H9 (cell line): ENCODE data around the gene ARRDC1. TPM values are rescaled to one million over a fixed set of nuclear protein-coding genes. Genes with fewer than 3 reads are reported as not detected.
A peak's percentile ranks its signal among the peaks of the same experiment; 100 is the strongest.

Source experiments
- DNase-seq: peaks from one replicate; pipeline ENCODE4 v3.0.0-alpha.2; 2017
- H2AFZ ChIP-seq: one replicate; pipeline ENCODE4 v1.6.1; 2013; ENCODE audit warnings: mild to moderate bottlenecking, low read length, control low read depth, moderate library complexity
- H2AK5ac ChIP-seq: 2 replicates; pipeline ENCODE4 v1.6.1; 2013; ENCODE audit warnings: low read length, control low read depth, mixed read lengths; ENCODE audit not compliant: insufficient read length
- H2BK120ac ChIP-seq: one replicate; pipeline ENCODE4 v1.6.1; 2013; ENCODE audit warnings: low read depth, mild to moderate bottlenecking, low read length, control low read depth, inconsistent platforms; ENCODE audit not compliant: poor library complexity, severe bottlenecking
- H2BK12ac ChIP-seq: 2 replicates; pipeline ENCODE4 v1.6.1; 2013; ENCODE audit warnings: low read length, control low read depth, mixed read lengths, low read depth; ENCODE audit not compliant: insufficient read length
- H2BK15ac ChIP-seq: 2 replicates; pipeline ENCODE4 v1.6.1; 2013; ENCODE audit warnings: low read depth, low read length, control low read depth
- H2BK20ac ChIP-seq: one replicate; pipeline ENCODE4 v1.6.1; 2013; ENCODE audit warnings: low read depth, mild to moderate bottlenecking, low read length, control low read depth, inconsistent platforms; ENCODE audit not compliant: poor library complexity, severe bottlenecking
- H2BK5ac ChIP-seq: 2 replicates; pipeline ENCODE4 v1.6.1; 2013; ENCODE audit warnings: low read length, control low read depth, mixed read lengths; ENCODE audit not compliant: insufficient read length
- H3K14ac ChIP-seq: 2 replicates; pipeline ENCODE4 v1.6.1; 2013; ENCODE audit warnings: low read length, control low read depth; ENCODE audit not compliant: insufficient read depth
- H3K18ac ChIP-seq: 2 replicates; pipeline ENCODE4 v1.6.1; 2013; ENCODE audit warnings: low read depth, mild to moderate bottlenecking, mixed read lengths, low read length, control low read depth; ENCODE audit not compliant: insufficient read length
- H3K23ac ChIP-seq: 2 replicates; pipeline ENCODE4 v1.6.1; 2013; ENCODE audit warnings: low read length, control low read depth, mixed read lengths, low read depth; ENCODE audit not compliant: insufficient read length
- H3K23me2 ChIP-seq: 2 replicates; pipeline ENCODE4 v1.6.1; 2013; ENCODE audit warnings: low read depth, mild to moderate bottlenecking, mixed read lengths, low read length, control low read depth; ENCODE audit not compliant: insufficient read length, poor library complexity, severe bottlenecking
- H3K27ac ChIP-seq: 2 replicates; pipeline ENCODE4 v1.5.1; 2013; ENCODE audit warnings: low read length, control low read depth, mixed read lengths, low read depth; ENCODE audit not compliant: insufficient read length
- H3K27me3 ChIP-seq: 2 replicates; pipeline ENCODE4 v1.6.1; 2013; ENCODE audit warnings: low read length, control low read depth, inconsistent platforms; ENCODE audit not compliant: insufficient read depth
- H3K4ac ChIP-seq: 2 replicates; pipeline ENCODE4 v1.6.1; 2013; ENCODE audit warnings: low read depth, mild to moderate bottlenecking, control low read depth, inconsistent platforms, low read length, moderate library complexity
- H3K4me1 ChIP-seq: 2 replicates; pipeline ENCODE4 v1.6.1; 2013; ENCODE audit warnings: low read length, control low read depth, inconsistent platforms; ENCODE audit not compliant: insufficient read depth
- H3K4me2 ChIP-seq: 2 replicates; pipeline ENCODE4 v1.6.1; 2013; ENCODE audit warnings: low read length, control low read depth, mixed read lengths; ENCODE audit not compliant: insufficient read length, insufficient read depth
- H3K56ac ChIP-seq: 2 replicates; pipeline ENCODE4 v1.6.1; 2013; ENCODE audit warnings: low read depth, mild to moderate bottlenecking, mixed read lengths, low read length, control low read depth; ENCODE audit not compliant: insufficient read length
- H3K79me1 ChIP-seq: 2 replicates; pipeline ENCODE4 v1.6.1; 2013; ENCODE audit warnings: low read depth, mild to moderate bottlenecking, moderate library complexity, low read length, control low read depth, inconsistent platforms; ENCODE audit not compliant: insufficient read depth, poor library complexity, severe bottlenecking
- H3K79me2 ChIP-seq: 2 replicates; pipeline ENCODE4 v1.6.1; 2013; ENCODE audit warnings: low read length, control low read depth, inconsistent platforms; ENCODE audit not compliant: insufficient read depth
- H3K9ac ChIP-seq: 2 replicates; pipeline ENCODE4 v1.6.1; 2013; ENCODE audit warnings: low read length, control low read depth, mixed read lengths; ENCODE audit not compliant: insufficient read length; ENCODE audit errors: extremely low read depth
- H3K9me3 ChIP-seq: one replicate; pipeline ENCODE4 v1.6.1; 2013; ENCODE audit warnings: low read depth, low read length, inconsistent platforms; ENCODE audit not compliant: control insufficient read depth
- H3T11ph ChIP-seq: one replicate; pipeline ENCODE4 v1.6.1; 2013; ENCODE audit warnings: mild to moderate bottlenecking, low read length, control low read depth, inconsistent platforms
- H4K20me1 ChIP-seq: one replicate; pipeline ENCODE4 v1.6.1; 2013; ENCODE audit not compliant: control insufficient read depth, insufficient read length, insufficient read depth
- H4K5ac ChIP-seq: 2 replicates; pipeline ENCODE4 v1.6.1; 2013; ENCODE audit warnings: low read depth, mild to moderate bottlenecking, mixed read lengths, low read length, control low read depth; ENCODE audit not compliant: insufficient read length
- H4K8ac ChIP-seq: replicated peaks from 2 replicates; pipeline ENCODE4 v1.6.1; 2013; ENCODE audit warnings: low read length, control low read depth, mixed read lengths, low read depth; ENCODE audit not compliant: insufficient read length
- H4K91ac ChIP-seq: 2 replicates; pipeline ENCODE4 v1.6.1; 2013; ENCODE audit warnings: low read depth, mild to moderate bottlenecking, moderate library complexity, mixed read lengths, low read length, control low read depth; ENCODE audit not compliant: insufficient read length
- H3K27ac Mint-ChIP-seq, 3 experiments: 2 replicates in 2 of 3; 3 replicates in 1 of 3; pipeline ENCODE4 v1.8.0; 2020 to 2021; ENCODE audit warnings: mixed read lengths in 3 of 3, mild to moderate bottlenecking in 1 of 3, moderate library complexity in 1 of 3
- H3K27me3 Mint-ChIP-seq: 2 replicates; pipeline ENCODE4 v1.8.0; 2021; ENCODE audit warnings: low read depth, mild to moderate bottlenecking, moderate library complexity, mixed read lengths
- H3K36me3 Mint-ChIP-seq, 3 experiments: 2 replicates in 2 of 3; 3 replicates in 1 of 3; pipeline ENCODE4 v1.8.0; 2020 to 2021; ENCODE audit warnings: low read depth in 3 of 3, mixed read lengths in 3 of 3; ENCODE audit not compliant: insufficient read depth in 1 of 3
- H3K4me1 Mint-ChIP-seq, 2 experiments: 2 replicates each; pipeline ENCODE4 v1.8.0; 2020; ENCODE audit warnings: mixed read lengths in 2 of 2
- H3K4me3 Mint-ChIP-seq, 2 experiments: 2 replicates in 1 of 2; 3 replicates in 1 of 2; pipeline ENCODE4 v1.8.0; 2020 to 2021; ENCODE audit warnings: mild to moderate bottlenecking in 2 of 2, mixed read lengths in 2 of 2, moderate library complexity in 1 of 2
- H3K9me3 Mint-ChIP-seq, 2 experiments: 2 replicates in 1 of 2; 3 replicates in 1 of 2; pipeline ENCODE4 v1.8.0; 2020; ENCODE audit warnings: mild to moderate bottlenecking in 2 of 2, mixed read lengths in 2 of 2, moderate library complexity in 1 of 2
- WGBS: extraction: QIAGEN DNeasy Blood & Tissue Kit; methylation state at CpG from one replicate; pipeline ENCODE4 v1.1.7; 2013; ENCODE audit warnings: missing lambda C conversion rate, low lambda C conversion rate, mixed read lengths; ENCODE audit not compliant: insufficient read length; ENCODE audit errors: extremely low coverage; 5-methylcytosine and 5-hydroxymethylcytosine counted together
- total RNA-seq: library from RNA; stranded (reverse); gene quantifications from 2 replicates; pipeline ENCODE4 v1.2.1, GENCODE V29; 2021
- TF ChIP-seq, protein P1 (sequence below): fragments of 200-600 bp; sonication (generic); conservative IDR thresholded peaks from 3 replicates; pipeline ENCODE4 v1.8.0; 2021; ENCODE audit warnings: antibody characterized with exemption, mild to moderate bottlenecking

Gene ARRDC1
- total RNA-seq, 1 experiment from 2014 or later, result 34.4 TPM

DNA sequence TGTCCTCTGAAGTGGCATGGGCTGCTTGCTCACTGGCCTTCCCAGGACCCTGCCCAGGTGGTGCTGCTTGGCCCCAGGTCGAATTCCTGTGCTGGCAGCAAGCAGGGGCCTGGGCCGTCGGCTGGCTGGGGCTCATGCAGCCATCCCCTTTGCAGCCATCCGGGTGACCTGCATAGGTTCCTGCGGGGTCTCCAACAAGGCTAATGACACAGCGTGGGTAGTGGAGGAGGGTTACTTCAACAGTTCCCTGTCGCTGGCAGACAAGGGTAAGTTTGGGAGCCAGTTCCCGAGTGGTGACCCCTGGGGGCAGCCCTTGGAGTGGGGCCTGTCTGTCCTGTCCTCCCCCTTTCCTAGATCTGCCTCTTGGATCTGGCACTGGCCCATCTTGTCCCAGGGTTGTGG lies 7.3 kb downstream of the ARRDC1 start:
- Histone ChIP-seq H3K23me2 (no peaks in the 10 kb centered on the region), H2BK20ac (no peak overlapping the region), H3K14ac (no peak overlapping the region; the same call in 1 of the 2 replicates), H3K27me3 (no peaks in the 10 kb centered on the region), H3T11ph (no peak overlapping the region), H3K9ac (no peak overlapping the region), H3K56ac (no peak overlapping the region), H3K18ac (no peak overlapping the region), H3K79me1 (no peaks in the 10 kb centered on the region), H3K23ac (no peak overlapping the region), H4K8ac (no peak overlapping the region), H4K20me1 (no peaks in the 10 kb centered on the region), H3K79me2 (peaks cover 3% of the 10 kb centered on the region; the same call in 1 of the 2 replicates), H2BK15ac (no peak overlapping the region), H3K4ac (no peak overlapping the region), H4K5ac (no peak overlapping the region), H2BK12ac (no peak overlapping the region), H3K4me1 (no peaks in the 10 kb centered on the region), H2AK5ac (no peak overlapping the region), H2BK120ac (no peak overlapping the region), H3K27ac (no peak overlapping the region), H3K4me2 (no peak overlapping the region), H4K91ac (no peak overlapping the region), H3K9me3 (no peaks in the 10 kb centered on the region), H2BK5ac (no peak overlapping the region), H2AFZ (no peak overlapping the region)
- H3K4me1 Mint-ChIP-seq, result peaks cover 15 to 19% of the 10 kb centered on the region in 2 experiments
- no peaks in the 10 kb centered on the region for H3K27me3 Mint-ChIP-seq
- no peak overlapping the region for H3K4me3 Mint-ChIP-seq
- H3K36me3 Mint-ChIP-seq, result peaks cover 5 to 16% (median 11%) of the 10 kb centered on the region in 3 experiments; a peak in 6 of 7 replicates
- peak overlapping the region in 1 of 3 experiments; percentile 49; a peak in 1 of 7 replicates for H3K27ac Mint-ChIP-seq
- TF ChIP-seq, protein P1, sequence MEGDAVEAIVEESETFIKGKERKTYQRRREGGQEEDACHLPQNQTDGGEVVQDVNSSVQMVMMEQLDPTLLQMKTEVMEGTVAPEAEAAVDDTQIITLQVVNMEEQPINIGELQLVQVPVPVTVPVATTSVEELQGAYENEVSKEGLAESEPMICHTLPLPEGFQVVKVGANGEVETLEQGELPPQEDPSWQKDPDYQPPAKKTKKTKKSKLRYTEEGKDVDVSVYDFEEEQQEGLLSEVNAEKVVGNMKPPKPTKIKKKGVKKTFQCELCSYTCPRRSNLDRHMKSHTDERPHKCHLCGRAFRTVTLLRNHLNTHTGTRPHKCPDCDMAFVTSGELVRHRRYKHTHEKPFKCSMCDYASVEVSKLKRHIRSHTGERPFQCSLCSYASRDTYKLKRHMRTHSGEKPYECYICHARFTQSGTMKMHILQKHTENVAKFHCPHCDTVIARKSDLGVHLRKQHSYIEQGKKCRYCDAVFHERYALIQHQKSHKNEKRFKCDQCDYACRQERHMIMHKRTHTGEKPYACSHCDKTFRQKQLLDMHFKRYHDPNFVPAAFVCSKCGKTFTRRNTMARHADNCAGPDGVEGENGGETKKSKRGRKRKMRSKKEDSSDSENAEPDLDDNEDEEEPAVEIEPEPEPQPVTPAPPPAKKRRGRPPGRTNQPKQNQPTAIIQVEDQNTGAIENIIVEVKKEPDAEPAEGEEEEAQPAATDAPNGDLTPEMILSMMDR, result no peak
- no peak for DNase-seq
- no peaks in the 10 kb centered on the region for H3K9me3 Mint-ChIP-seq
- WGBS, result no CpG with 5 or more reads among the region's 8 CpGs
